Measurements from ENCODE around the gene POU2F1.

DNA sequence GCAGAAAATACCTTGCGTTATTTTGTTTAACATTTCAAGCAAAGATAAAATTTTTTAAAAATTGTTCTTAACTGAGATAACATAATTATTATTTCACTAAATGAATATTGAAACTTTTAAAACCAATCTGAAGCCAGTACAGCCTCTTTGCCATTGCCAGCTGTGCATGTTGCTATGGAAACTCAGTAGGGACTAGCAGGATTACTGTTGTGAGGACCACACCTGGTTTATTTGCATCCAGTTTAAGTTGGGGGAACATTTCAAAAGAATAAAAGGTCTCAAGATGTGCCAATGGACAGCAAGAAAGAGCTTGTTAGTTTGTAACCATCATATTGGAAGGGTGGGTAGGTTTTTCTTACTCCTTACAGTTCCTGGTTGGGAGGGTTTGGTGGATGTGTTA lies 80.7 kb downstream of the POU2F1 start:
- TF ChIP-seq, protein P1, sequence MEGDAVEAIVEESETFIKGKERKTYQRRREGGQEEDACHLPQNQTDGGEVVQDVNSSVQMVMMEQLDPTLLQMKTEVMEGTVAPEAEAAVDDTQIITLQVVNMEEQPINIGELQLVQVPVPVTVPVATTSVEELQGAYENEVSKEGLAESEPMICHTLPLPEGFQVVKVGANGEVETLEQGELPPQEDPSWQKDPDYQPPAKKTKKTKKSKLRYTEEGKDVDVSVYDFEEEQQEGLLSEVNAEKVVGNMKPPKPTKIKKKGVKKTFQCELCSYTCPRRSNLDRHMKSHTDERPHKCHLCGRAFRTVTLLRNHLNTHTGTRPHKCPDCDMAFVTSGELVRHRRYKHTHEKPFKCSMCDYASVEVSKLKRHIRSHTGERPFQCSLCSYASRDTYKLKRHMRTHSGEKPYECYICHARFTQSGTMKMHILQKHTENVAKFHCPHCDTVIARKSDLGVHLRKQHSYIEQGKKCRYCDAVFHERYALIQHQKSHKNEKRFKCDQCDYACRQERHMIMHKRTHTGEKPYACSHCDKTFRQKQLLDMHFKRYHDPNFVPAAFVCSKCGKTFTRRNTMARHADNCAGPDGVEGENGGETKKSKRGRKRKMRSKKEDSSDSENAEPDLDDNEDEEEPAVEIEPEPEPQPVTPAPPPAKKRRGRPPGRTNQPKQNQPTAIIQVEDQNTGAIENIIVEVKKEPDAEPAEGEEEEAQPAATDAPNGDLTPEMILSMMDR (IDR thresholded peaks at IDR 0.05), result no peak
- no peak for TF ChIP-seq POLR2A (IDR thresholded peaks at IDR 0.05)

Measured in adrenal gland (tissue), 5 donors.